Measurements from ENCODE around the gene NSUN5. TPM values are rescaled to one million over a fixed set of nuclear protein-coding genes. Genes with fewer than 3 reads are reported as not detected.
"Not testable (repeated sequence)": the region's sequence is repeated elsewhere in the genome, so short reads cannot be mapped to it uniquely, and the experiment has no call there.

NSUN5 gene
- total RNA-seq, 1 experiment from 2014 or later: 73.4 TPM

DNA sequence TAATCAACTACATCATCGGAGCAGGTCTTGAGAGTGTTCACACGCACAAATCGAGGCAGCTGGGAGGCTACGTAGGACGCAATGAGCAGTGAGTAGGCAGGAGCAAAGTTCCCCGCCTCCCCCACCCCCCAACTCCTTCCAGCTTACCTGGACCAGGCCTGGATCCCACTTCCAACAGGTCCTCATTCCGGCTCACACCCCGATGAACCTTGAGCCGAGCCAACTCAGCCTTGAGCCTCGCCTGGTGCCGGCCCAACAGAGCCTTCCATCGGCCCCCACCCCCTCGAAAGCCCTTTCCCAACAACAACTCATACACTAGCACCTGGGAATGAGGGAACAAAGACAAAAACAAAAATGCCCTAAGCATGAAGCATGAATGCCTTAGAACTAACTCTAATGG, 1.2 kb downstream of the NSUN5 start:
- Mint-ChIP-seq H3K27ac (ENCODE audit: unreplicated experiment) (peak overlapping the region; percentile 95), H3K27me3 (ENCODE audit: insufficient read depth, unreplicated experiment) (no peaks in the 10 kb centered on the region), H3K36me3 (ENCODE audit: insufficient read depth, unreplicated experiment) (peaks cover 62% of the 10 kb centered on the region), H3K4me3 (ENCODE audit: unreplicated experiment) (peak overlapping the region; percentile 87), H3K9me3 (ENCODE audit: unreplicated experiment) (no peaks in the 10 kb centered on the region), H3K4me1 (ENCODE audit: low read depth, unreplicated experiment) (peaks cover 19% of the 10 kb centered on the region)
- intact Hi-C loops (cut with micrococcal nuclease; ENCODE audit: unreplicated experiment): no loop called here
- DNase-seq: peak in 1 of 2 experiments; percentile 20
- no peaks in the 10 kb centered on the region for H3K36me3 ChIP-seq (ENCODE audit: control insufficient read depth, insufficient read depth, low read length)
- H3K9me3 ChIP-seq: no peaks in the 10 kb centered on the region
- CTCF ChIA-PET: no interaction called here
- TF ChIP-seq, protein P1, sequence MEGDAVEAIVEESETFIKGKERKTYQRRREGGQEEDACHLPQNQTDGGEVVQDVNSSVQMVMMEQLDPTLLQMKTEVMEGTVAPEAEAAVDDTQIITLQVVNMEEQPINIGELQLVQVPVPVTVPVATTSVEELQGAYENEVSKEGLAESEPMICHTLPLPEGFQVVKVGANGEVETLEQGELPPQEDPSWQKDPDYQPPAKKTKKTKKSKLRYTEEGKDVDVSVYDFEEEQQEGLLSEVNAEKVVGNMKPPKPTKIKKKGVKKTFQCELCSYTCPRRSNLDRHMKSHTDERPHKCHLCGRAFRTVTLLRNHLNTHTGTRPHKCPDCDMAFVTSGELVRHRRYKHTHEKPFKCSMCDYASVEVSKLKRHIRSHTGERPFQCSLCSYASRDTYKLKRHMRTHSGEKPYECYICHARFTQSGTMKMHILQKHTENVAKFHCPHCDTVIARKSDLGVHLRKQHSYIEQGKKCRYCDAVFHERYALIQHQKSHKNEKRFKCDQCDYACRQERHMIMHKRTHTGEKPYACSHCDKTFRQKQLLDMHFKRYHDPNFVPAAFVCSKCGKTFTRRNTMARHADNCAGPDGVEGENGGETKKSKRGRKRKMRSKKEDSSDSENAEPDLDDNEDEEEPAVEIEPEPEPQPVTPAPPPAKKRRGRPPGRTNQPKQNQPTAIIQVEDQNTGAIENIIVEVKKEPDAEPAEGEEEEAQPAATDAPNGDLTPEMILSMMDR (IDR thresholded peaks at IDR 0.05; ENCODE audit: insufficient read depth in 1 of 2, low read depth in 1 of 2, low read length in 1 of 2, severe bottlenecking in 1 of 2, unreplicated experiment in 1 of 2): no peak
- POLR2A ChIA-PET: no interaction called here
- BruUV-seq (replicated peaks): no TSS peak
- H3K27me3 ChIP-seq (replicated peaks; ENCODE audit: control insufficient read depth, insufficient read depth, low read length): no peaks in the 10 kb centered on the region
- H3K4me1 ChIP-seq: no peaks in the 10 kb centered on the region
- peak overlapping the region; percentile 90 for H3K4me3 ChIP-seq (ENCODE audit: low read depth, low read length)

DNA sequence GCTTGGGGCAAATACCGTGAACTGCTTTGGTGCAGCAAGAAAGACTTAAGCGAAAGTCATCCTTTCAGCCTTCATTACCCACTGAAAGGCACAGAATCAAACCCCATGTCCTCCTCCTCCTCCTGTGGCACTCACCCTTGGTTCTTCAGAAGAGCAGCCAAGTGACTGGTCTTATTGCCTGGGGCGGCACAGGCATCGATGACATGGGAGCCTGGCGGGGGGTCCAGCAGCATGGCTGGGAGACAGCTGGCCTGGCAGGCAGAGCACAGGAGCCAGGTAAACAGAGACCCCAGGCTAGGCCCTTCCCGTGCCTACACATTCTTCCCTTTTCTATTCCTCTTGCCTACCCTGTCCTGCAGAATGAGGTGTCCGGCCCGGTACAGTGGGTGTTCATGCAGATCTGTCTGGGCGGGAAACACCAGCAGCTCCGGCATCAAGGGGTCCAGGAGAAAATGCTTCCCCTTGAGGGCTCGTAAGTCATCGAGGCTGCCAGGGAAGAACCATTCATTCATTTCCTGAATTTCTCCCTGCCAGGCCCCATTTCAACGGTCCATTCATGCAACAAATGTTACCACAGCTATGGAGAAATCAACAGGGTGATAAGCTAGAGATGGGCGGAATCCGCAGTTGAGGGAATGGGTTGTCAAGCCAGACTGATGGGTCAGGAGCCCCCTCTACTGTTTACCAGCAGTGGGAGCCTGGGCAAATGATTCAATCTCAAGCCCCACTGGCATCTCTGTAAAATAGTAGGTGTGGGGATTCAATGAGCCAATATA, 3.8 kb downstream of the NSUN5 start:
- BruUV-seq (replicated peaks); H3K36me3 ChIP-seq (ENCODE audit: control insufficient read depth, insufficient read depth, low read length); H3K4me3 ChIP-seq (ENCODE audit: low read depth, low read length); CTCF ChIA-PET; H3K27me3 ChIP-seq (replicated peaks; ENCODE audit: control insufficient read depth, insufficient read depth, low read length); POLR2A ChIA-PET; H3K9me3 ChIP-seq; intact Hi-C loops (cut with micrococcal nuclease; ENCODE audit: unreplicated experiment); H3K4me1 ChIP-seq; H3K4me3 Mint-ChIP-seq (ENCODE audit: unreplicated experiment); H3K27me3 Mint-ChIP-seq (ENCODE audit: insufficient read depth, unreplicated experiment); H3K27ac Mint-ChIP-seq (ENCODE audit: unreplicated experiment); H3K9me3 Mint-ChIP-seq (ENCODE audit: unreplicated experiment): not testable (repeated sequence)
- Mint-ChIP-seq H3K36me3 (ENCODE audit: insufficient read depth, unreplicated experiment) (peaks cover 62% of the 10 kb centered on the region), H3K4me1 (ENCODE audit: low read depth, unreplicated experiment) (peaks cover 19% of the 10 kb centered on the region)
- peak in 1 of 2 experiments; percentile 17 for DNase-seq

DNA sequence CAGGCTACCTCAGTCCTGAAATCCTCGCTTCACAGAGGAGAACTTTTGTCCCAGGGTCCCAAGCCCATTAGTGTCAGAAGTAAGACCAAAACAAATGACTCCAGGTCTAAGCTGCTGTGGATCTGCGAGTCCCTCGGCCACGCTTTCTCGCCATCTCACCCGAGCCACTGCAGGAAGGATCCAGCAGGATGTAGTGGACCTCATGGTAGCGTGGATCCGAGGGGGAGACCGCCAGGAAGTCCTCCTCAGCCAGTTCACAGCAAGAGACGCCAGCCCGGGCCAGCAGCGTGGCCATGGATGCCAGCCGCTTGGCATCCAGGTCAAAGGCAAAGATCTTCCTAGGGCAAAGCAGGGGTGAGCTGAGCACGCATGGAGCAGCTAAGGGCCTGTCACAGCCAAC, 4.6 kb downstream of the NSUN5 start:
- Histone ChIP-seq H3K9me3 (no peaks in the 10 kb centered on the region), H3K4me1 (no peaks in the 10 kb centered on the region), H3K27me3 (replicated peaks; ENCODE audit: control insufficient read depth, insufficient read depth, low read length) (no peaks in the 10 kb centered on the region), H3K36me3 (ENCODE audit: control insufficient read depth, insufficient read depth, low read length) (no peaks in the 10 kb centered on the region), H3K4me3 (ENCODE audit: low read depth, low read length) (no peak overlapping the region)
- H3K27me3 Mint-ChIP-seq (ENCODE audit: insufficient read depth, unreplicated experiment): no peaks in the 10 kb centered on the region
- peaks cover 55% of the 10 kb centered on the region for H3K36me3 Mint-ChIP-seq (ENCODE audit: insufficient read depth, unreplicated experiment)
- ChIA-PET POLR2A (no interaction called here), CTCF (no interaction called here)
- no peak overlapping the region for H3K27ac Mint-ChIP-seq (ENCODE audit: unreplicated experiment)
- intact Hi-C loops (cut with micrococcal nuclease; ENCODE audit: unreplicated experiment): no loop called here
- no TSS peak for BruUV-seq (replicated peaks)
- peaks cover 19% of the 10 kb centered on the region for H3K4me1 Mint-ChIP-seq (ENCODE audit: low read depth, unreplicated experiment)
- H3K9me3 Mint-ChIP-seq (ENCODE audit: unreplicated experiment): no peaks in the 10 kb centered on the region
- DNase-seq: peak in 1 of 2 experiments; percentile 15
- TF ChIP-seq, protein P1 (IDR thresholded peaks at IDR 0.05; ENCODE audit: insufficient read depth in 1 of 2, low read depth in 1 of 2, low read length in 1 of 2, severe bottlenecking in 1 of 2, unreplicated experiment in 1 of 2): no peak
- no peak overlapping the region for H3K4me3 Mint-ChIP-seq (ENCODE audit: unreplicated experiment)
